ENCODE data around the gene MTX3.

MTX3 gene

DNA sequence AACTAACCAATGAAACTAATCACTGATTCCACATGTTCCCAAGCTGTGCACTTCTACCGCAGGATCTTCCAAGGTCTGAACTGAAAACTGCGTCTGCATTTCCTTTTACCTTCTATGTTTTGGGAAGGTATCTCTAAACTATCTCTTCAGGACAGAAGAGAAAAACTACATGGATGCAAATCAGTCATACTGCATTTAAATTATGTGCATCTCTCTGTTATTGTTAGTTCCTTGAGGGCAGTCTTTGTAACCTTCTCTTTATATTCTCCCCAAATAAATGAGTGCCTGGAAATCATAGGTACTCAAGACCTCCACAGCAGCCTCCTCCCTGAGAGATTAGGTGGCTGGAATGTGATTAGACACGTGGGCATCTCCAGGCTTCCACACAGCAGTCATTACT, 17.1 kb downstream of the MTX3 start:
- Mint-ChIP-seq H3K4me3 (no peak overlapping the region), H3K36me3 (ENCODE audit: insufficient read depth) (peaks cover 14% of the 10 kb centered on the region), H3K27ac (ENCODE audit: low read depth) (no peak overlapping the region), H3K27me3 (no peaks in the 10 kb centered on the region), H3K4me1 (no peaks in the 10 kb centered on the region), H3K9me3 (no peaks in the 10 kb centered on the region)
- no peak for DNase-seq (ENCODE audit: low spot score in 2 of 2)
- no peak for ATAC-seq (replicated peaks; ENCODE audit: extremely low read depth, poor library complexity, severe bottlenecking)

DNA sequence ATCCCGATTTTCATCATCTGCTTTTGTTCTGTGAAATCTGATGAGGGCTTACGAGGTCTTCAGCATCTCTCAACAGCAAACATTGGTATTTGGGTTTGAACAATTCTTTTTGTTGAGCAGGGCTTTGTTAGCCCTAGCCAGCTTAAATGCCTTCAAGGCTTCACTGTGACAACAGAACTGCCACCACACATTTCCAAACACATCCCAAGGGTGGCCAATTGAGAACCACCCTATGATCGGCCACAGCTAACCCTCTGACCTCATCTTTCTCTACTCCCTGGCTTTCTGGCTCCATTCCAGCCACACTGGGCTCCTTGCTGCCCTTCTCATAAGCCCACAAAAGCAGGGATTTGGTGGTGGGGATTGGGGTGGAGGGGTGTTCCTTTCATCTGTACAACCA, 17.6 kb downstream of the MTX3 start:
- no peaks in the 10 kb centered on the region for H3K4me1 Mint-ChIP-seq
- H3K9me3 Mint-ChIP-seq, result no peaks in the 10 kb centered on the region

DNA sequence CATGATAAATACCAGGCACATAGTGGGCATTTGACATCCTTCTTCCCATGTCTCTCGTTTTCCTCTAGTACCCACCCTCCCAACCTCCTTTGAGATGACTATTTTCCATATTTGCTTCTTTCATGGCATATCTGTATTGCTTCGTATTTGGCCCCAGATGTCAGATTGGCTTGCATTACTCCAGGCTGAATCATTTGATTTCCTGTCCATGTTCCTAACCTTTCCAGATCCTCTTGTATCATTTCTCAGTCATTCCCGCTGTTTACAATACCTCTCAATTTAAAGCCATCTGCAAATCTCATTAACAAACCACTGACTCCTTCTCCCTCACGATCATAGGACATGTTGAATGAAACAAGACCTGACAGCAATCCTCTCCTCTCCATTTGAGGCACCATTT, 19.9 kb downstream of the MTX3 start:
- ATAC-seq (replicated peaks; ENCODE audit: extremely low read depth, poor library complexity, severe bottlenecking), result no peak
- Mint-ChIP-seq H3K4me3 (no peak overlapping the region), H3K27me3 (peaks cover 9% of the 10 kb centered on the region), H3K9me3 (no peaks in the 10 kb centered on the region), H3K4me1 (no peaks in the 10 kb centered on the region), H3K27ac (ENCODE audit: low read depth) (no peak overlapping the region), H3K36me3 (ENCODE audit: insufficient read depth) (peaks cover 2% of the 10 kb centered on the region)
- DNase-seq (ENCODE audit: low spot score in 2 of 2), result no peak

More for the DNA sequence above, 17.6 kb downstream of the MTX3 start:
- no peak overlapping the region for H3K4me3 Mint-ChIP-seq
- ATAC-seq (replicated peaks; ENCODE audit: extremely low read depth, poor library complexity, severe bottlenecking) (no peak), DNase-seq (ENCODE audit: low spot score in 2 of 2) (no peak)
- H3K27me3 Mint-ChIP-seq, result no peaks in the 10 kb centered on the region
- H3K36me3 Mint-ChIP-seq (ENCODE audit: insufficient read depth), result peaks cover 14% of the 10 kb centered on the region
- H3K27ac Mint-ChIP-seq (ENCODE audit: low read depth), result no peak overlapping the region

DNA sequence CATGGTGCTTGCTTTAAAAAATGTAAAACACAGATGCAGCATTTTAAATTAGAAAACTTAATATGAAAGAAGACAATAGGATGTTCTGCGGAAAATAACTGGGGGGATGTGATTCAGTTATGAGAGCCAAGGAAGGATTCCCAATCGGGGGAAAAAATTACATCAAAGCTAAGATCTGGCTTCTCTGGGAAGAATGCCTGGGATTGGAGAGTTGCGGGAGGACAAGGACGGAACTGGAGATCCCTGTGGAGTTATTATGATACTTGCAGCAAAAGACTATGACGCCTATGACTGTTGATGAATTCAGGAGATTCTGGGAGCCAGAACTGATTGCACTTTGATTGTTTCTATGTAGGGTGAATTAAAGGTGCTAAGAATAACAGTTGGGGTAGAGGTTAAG, 24.6 kb downstream of the MTX3 start:
- Mint-ChIP-seq H3K36me3 (ENCODE audit: insufficient read depth) (no peaks in the 10 kb centered on the region), H3K27ac (ENCODE audit: low read depth) (no peak overlapping the region), H3K4me1 (no peaks in the 10 kb centered on the region), H3K4me3 (no peak overlapping the region), H3K27me3 (peaks cover 9% of the 10 kb centered on the region), H3K9me3 (no peaks in the 10 kb centered on the region)
- DNase-seq (ENCODE audit: low spot score in 2 of 2) (no peak), ATAC-seq (replicated peaks; ENCODE audit: extremely low read depth, poor library complexity, severe bottlenecking) (no peak)

DNA sequence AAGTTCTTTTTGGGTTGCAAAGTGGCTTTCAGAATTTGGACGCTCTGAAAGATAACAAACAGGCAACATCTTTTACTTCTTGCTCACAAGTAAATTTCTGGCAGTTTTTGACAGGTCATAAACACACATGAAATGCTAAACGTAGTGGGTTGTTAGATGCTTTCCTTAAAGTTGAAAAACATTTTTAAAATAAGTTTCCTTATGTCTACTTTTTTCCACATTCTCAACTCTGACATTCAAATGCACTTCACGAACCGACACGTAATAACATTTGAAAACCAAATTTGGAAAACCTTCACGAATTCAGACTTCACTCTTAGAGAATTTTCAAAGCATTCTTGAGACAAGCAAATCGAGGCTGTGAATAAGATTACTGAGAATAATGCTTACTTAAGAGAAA, 26.9 kb downstream of the MTX3 start:
- H3K4me3 Mint-ChIP-seq, result no peak overlapping the region
- H3K36me3 Mint-ChIP-seq (ENCODE audit: insufficient read depth), result no peaks in the 10 kb centered on the region
- no peaks in the 10 kb centered on the region for H3K9me3 Mint-ChIP-seq
- no peak for ATAC-seq (replicated peaks; ENCODE audit: extremely low read depth, poor library complexity, severe bottlenecking)
- peaks cover 9% of the 10 kb centered on the region for H3K27me3 Mint-ChIP-seq
- no peak for DNase-seq (ENCODE audit: low spot score in 2 of 2)
- H3K27ac Mint-ChIP-seq (ENCODE audit: low read depth), result no peak overlapping the region
- H3K4me1 Mint-ChIP-seq, result no peaks in the 10 kb centered on the region

DNA sequence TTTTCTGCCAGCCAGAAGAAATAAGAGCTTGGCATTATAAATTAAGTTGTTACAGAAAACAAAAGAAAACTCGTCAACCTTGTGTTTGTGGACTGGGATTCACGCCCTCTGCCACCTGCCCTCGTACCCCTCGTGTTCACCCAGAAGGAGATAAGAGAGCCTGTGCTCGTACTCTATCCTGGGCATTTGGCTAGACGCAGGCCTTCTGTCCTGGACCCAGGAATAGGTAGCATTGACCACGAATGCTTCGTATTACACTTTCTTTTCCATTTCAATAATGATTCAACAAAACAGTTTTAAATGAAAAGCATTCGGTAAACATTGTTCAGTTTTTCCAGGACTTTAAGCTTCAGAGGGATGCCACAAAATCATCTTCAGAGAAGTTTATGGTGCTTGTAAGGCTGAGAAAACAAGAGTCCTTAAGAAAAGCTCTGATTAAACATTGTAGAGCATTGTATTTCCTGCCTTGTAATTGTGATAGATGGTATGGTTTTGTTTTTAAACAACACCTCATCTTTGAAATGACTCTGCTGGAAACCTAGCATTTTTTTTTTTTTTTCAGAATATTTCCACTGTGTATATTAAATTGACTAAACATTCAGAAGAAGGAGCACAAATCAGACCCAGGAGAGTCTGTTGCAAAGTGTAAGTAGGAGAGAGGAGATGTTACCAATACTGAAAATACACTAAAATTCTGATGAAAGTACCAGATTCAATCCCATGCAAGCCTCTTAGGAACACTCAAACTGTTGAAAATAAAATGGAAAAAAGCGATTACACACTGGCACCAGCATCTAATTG, 27.6 kb downstream of the MTX3 start:
- no peak for ATAC-seq (replicated peaks; ENCODE audit: extremely low read depth, poor library complexity, severe bottlenecking)
- no peak overlapping the region for H3K27ac Mint-ChIP-seq (ENCODE audit: low read depth)
- H3K27me3 Mint-ChIP-seq, result peaks cover 9% of the 10 kb centered on the region
- H3K4me1 Mint-ChIP-seq, result no peaks in the 10 kb centered on the region
- no peak overlapping the region for H3K4me3 Mint-ChIP-seq
- H3K36me3 Mint-ChIP-seq (ENCODE audit: insufficient read depth), result no peaks in the 10 kb centered on the region
- no peaks in the 10 kb centered on the region for H3K9me3 Mint-ChIP-seq
- DNase-seq (ENCODE audit: low spot score in 2 of 2), result no peak

DNA sequence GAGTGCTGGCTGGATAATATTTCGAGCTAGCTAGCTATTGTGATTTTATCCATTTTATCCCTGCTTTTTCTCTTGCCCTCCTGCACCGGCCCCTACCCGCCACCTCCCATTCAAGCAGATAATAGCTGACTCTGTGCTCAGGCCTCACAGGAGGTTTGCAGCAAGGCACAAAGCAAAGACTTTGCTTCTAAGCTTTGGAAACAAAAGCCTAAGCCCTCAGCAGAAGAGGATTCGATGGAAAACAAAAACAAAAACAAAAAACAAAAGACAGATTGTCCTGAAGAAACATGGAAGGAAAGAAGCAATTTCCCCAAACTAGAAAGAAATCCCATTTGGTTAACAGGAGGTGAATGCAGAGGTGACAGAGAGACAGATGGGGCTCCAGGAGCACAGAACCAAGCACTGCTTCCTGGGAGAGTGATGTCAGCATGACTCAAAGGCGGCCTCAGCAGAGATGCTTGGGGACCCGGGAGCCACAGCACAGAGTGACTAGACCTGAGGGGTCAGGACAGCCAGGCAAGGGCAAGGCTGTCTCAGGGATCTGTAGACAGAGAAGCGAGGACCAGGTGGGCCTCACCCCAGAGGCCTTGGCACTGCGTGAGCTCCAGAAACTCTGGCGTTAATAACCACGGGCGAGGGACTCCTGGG, 28.4 kb downstream of the MTX3 start:
- no peaks in the 10 kb centered on the region for H3K36me3 Mint-ChIP-seq (ENCODE audit: insufficient read depth)
- peak overlapping the region; percentile 9 for H3K4me3 Mint-ChIP-seq
- peaks cover 9% of the 10 kb centered on the region for H3K27me3 Mint-ChIP-seq
- H3K9me3 Mint-ChIP-seq, result no peaks in the 10 kb centered on the region
- ATAC-seq (replicated peaks; ENCODE audit: extremely low read depth, poor library complexity, severe bottlenecking), result no peak
- no peak overlapping the region for H3K27ac Mint-ChIP-seq (ENCODE audit: low read depth)
- no peak for DNase-seq (ENCODE audit: low spot score in 2 of 2)
- H3K4me1 Mint-ChIP-seq, result no peaks in the 10 kb centered on the region

DNA sequence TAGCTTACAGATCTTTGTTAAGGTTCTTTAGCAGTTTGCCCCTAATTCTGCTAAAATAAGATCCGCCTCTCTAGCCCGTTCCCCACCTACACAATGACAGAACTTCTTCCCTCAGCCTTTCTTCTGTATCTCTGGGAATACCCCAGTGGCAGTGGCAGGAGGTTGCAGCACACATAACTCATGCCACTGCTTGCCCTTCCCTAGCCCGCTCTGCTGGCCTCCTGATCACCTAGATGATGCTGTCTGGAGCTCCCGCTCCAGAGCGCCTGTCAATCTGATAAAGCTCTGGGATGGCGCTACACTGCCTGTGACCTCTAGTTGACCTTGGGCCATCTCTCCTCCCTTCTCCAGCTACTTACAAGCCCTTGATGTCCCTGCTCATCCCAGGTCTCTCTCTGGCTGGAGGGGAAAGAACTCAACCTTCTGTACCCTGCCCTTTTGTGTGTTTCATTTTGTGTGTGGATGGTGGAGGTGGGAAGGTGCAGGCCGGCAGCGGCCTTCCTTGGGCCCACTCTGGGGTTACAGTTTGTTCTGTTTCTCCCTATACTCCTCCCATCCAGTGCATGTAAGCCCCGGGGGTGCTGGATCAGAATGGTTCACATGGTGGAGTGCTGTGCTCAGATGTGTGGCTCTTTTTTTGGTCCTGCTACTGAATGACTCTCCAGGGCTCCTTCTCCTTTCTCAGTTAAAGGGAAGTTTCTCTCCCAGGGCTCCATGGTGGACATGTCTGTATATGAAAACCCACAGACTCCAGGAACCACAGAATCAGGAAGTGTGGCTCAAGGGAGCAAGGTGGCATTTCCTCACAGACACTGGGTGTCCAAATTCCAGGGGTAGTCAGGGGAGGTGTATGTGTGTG, 29.1 kb downstream of the MTX3 start:
- H3K27ac Mint-ChIP-seq (ENCODE audit: low read depth), result no peak overlapping the region
- H3K4me1 Mint-ChIP-seq, result no peaks in the 10 kb centered on the region
- no peak overlapping the region for H3K4me3 Mint-ChIP-seq
- DNase-seq (ENCODE audit: low spot score in 2 of 2), result no peak
- peaks cover 4% of the 10 kb centered on the region for H3K27me3 Mint-ChIP-seq
- ATAC-seq (replicated peaks; ENCODE audit: extremely low read depth, poor library complexity, severe bottlenecking), result no peak
- H3K9me3 Mint-ChIP-seq, result no peaks in the 10 kb centered on the region
- H3K36me3 Mint-ChIP-seq (ENCODE audit: insufficient read depth), result no peaks in the 10 kb centered on the region

DNA sequence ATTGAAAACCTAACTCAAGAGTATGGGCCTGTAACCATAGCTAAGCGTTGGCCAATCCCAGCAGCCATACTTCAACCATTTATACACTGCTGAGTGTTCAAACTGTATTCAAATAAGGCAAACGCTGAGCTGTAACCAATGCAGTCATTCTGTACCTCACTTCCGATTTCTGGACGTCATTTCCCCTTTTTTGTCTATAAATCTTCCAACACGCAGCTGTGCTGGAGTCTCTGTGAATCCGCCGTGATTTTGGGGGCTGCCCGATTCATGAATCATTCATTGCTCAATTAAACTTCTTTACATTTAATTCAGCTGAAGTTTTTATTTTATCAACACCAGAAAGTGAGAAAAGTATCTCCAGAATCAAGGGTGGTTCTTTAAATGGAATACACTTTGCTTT, 31.7 kb downstream of the MTX3 start:
- Mint-ChIP-seq H3K9me3 (no peaks in the 10 kb centered on the region), H3K4me3 (no peak overlapping the region), H3K27ac (ENCODE audit: low read depth) (no peak overlapping the region), H3K27me3 (no peaks in the 10 kb centered on the region), H3K4me1 (no peaks in the 10 kb centered on the region), H3K36me3 (ENCODE audit: insufficient read depth) (peaks cover 2% of the 10 kb centered on the region)
- no peak for ATAC-seq (replicated peaks; ENCODE audit: extremely low read depth, poor library complexity, severe bottlenecking)
- no peak for DNase-seq (ENCODE audit: low spot score in 2 of 2)

DNA sequence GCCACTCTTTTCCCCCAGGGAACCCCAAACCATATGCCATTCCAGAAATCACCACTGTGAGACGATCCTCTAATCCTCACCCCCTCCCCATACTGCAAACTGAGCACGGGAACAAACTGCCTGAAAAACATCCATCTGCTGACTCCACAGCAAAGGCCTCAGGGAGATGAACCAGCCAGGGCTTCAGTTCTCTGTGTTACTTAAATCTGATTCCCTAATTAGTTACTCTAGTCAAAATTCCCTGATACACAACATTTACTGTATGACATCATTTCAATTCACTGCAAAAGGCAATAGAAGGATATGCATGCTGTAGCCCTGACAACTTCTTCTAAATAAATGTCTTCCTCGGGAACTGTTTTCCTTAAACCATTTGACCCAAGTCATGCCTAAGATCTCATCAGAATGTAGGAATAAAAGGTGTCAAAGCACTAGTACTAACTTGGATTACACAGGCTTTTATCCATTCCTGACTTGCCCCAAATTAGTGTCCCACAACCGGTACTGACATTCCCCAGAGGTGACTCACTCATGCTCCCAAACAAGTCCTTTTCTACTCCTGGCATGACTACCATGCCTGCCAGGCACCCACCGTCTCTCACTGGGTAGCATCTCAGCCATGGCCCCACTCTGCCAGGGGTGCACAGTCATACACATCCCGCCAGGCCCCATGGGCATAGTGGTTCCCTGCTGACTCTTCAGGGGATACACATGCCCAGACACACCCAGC, 35.0 kb downstream of the MTX3 start:
- DNase-seq (ENCODE audit: low spot score in 2 of 2) (no peak), ATAC-seq (replicated peaks; ENCODE audit: extremely low read depth, poor library complexity, severe bottlenecking) (no peak)
- Mint-ChIP-seq H3K27ac (ENCODE audit: low read depth) (no peak overlapping the region), H3K36me3 (ENCODE audit: insufficient read depth) (peaks cover 2% of the 10 kb centered on the region), H3K27me3 (peaks cover 7% of the 10 kb centered on the region), H3K9me3 (no peaks in the 10 kb centered on the region), H3K4me1 (no peaks in the 10 kb centered on the region), H3K4me3 (no peak overlapping the region)

DNA sequence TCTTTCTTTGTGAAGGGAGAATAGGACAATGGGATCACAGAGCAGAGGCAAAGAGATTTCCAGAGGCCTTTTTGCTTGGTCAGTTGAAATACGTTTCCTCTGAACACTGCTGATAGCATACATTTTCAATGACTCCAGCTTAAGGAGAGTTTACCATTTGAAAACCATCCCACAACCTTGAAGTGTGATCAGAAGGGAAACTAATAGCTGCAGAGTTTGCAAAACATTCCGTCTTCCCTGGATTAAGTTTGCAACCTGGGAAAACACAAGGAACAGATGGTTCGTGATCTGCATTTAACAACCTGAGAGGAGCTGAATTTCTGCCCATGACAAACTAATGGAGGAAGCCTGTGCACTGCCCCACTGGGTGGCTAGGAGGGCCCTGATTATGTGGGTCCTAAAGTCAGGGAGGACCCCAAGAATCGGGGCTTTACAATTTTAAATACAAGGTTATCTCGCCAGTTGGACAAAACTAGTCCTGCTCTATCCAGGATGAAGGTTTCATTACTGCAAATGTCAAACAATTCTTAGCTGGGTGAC, 35.6 kb downstream of the MTX3 start:
- ATAC-seq (replicated peaks; ENCODE audit: extremely low read depth, poor library complexity, severe bottlenecking) (no peak), DNase-seq (ENCODE audit: low spot score in 2 of 2) (no peak)
- H3K36me3 Mint-ChIP-seq (ENCODE audit: insufficient read depth), result peaks cover 2% of the 10 kb centered on the region
- no peaks in the 10 kb centered on the region for H3K4me1 Mint-ChIP-seq
- peaks cover 7% of the 10 kb centered on the region for H3K27me3 Mint-ChIP-seq
- no peak overlapping the region for H3K4me3 Mint-ChIP-seq
- no peaks in the 10 kb centered on the region for H3K9me3 Mint-ChIP-seq
- no peak overlapping the region for H3K27ac Mint-ChIP-seq (ENCODE audit: low read depth)

DNA sequence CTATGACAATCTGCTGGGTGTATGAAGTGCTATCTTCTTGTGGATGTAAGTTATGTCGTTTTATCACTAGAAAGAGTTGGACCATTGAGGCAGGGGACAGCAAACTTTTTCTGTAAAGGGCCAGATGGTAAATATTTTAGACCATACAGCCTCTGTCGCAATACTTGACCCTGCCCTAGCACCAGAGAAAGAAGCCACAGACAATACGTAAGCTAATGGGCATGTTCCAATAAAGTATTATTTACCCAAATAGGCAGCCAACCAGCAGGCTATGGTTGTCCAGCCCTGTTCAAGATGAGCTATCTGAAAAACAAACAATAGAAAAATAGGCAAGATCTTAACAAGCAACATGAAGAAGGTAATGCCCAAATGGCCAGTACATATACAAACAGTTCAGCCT, 36.4 kb downstream of the MTX3 start:
- Mint-ChIP-seq H3K9me3 (no peaks in the 10 kb centered on the region), H3K4me3 (no peak overlapping the region), H3K36me3 (ENCODE audit: insufficient read depth) (peaks cover 2% of the 10 kb centered on the region), H3K27ac (ENCODE audit: low read depth) (no peak overlapping the region), H3K4me1 (no peaks in the 10 kb centered on the region), H3K27me3 (peaks cover 7% of the 10 kb centered on the region)
- DNase-seq (ENCODE audit: low spot score in 2 of 2) (no peak), ATAC-seq (replicated peaks; ENCODE audit: extremely low read depth, poor library complexity, severe bottlenecking) (no peak)

Data from central memory CD8-positive, alpha-beta T cell (primary cell).